Measurements from ENCODE around the gene MAEA. TPM values are rescaled to one million over a fixed set of nuclear protein-coding genes. Genes with fewer than 3 reads are reported as not detected.

Gene MAEA
- total and polyA plus RNA-seq, 8 donors, result 28.6 to 74.7 (median 32.7) TPM

- H3K4me1 ChIP-seq, result no peaks in the 10 kb centered on the region
- no peak overlapping the region for H3K4me3 ChIP-seq
- FAIRE-seq (no peak), ATAC-seq (no peak), DNase-seq (no peak)
- no peaks in the 10 kb centered on the region for H3K36me3 ChIP-seq
- no peaks in the 10 kb centered on the region for H3K9me3 ChIP-seq
- H3K27me3 ChIP-seq, result no peaks in the 10 kb centered on the region
- intact Hi-C loops (cut with DNase I), result no loop called here
- H3K27ac ChIP-seq, result no peak overlapping the region
- 97 to 98% methylated on average over 11 of the region's 11 CpGs for WGBS, 2 donors
- TF ChIP-seq CTCF (IDR thresholded peaks at IDR 0.05), result no peak
These were observed 24.3 kb upstream of the MAEA start for GRCh38 chr4:1265351-1265750.

GRCh38 chr4:1266881-1267763, 22.6 kb upstream of the MAEA start:
- no peak for TF ChIP-seq CTCF (IDR thresholded peaks at IDR 0.05)
- Histone ChIP-seq H3K27ac (no peak overlapping the region), H3K4me1 (no peaks in the 10 kb centered on the region), H3K9me3 (no peaks in the 10 kb centered on the region), H3K36me3 (no peaks in the 10 kb centered on the region), H3K27me3 (no peaks in the 10 kb centered on the region), H3K4me3 (no peak overlapping the region)
- ATAC-seq (no peak), DNase-seq (no peak), FAIRE-seq (no peak)
- WGBS, 2 donors, result 89 to 92% methylated on average over 9 of the region's 9 CpGs
- intact Hi-C loops (cut with DNase I), result no loop called here

GRCh38 chr4:1269209-1269608, 20.5 kb upstream of the MAEA start:
- DNase-seq (no peak), ATAC-seq (no peak), FAIRE-seq (no peak)
- Histone ChIP-seq H3K4me3 (no peak overlapping the region), H3K27me3 (no peaks in the 10 kb centered on the region), H3K27ac (no peak overlapping the region), H3K9me3 (no peaks in the 10 kb centered on the region), H3K4me1 (no peaks in the 10 kb centered on the region), H3K36me3 (no peaks in the 10 kb centered on the region)
- no peak for TF ChIP-seq CTCF (IDR thresholded peaks at IDR 0.05)
- intact Hi-C loops (cut with DNase I), result no loop called here

- Histone ChIP-seq H3K27me3 (no peaks in the 10 kb centered on the region), H3K4me1 (no peaks in the 10 kb centered on the region), H3K36me3 (no peaks in the 10 kb centered on the region), H3K9me3 (no peaks in the 10 kb centered on the region), H3K27ac (no peak overlapping the region), H3K4me3 (no peak overlapping the region)
- no peak for FAIRE-seq
- TF ChIP-seq CTCF (IDR thresholded peaks at IDR 0.05), result no peak
- intact Hi-C loops (cut with DNase I), result no loop called here
- WGBS, 2 donors, result 92 to 94% methylated on average over 5 of the region's 5 CpGs
- DNase-seq, result no peak
- ATAC-seq, result no peak
These were observed 18.0 kb upstream of the MAEA start for GRCh38 chr4:1271686-1272085.

- no peak for DNase-seq
- Histone ChIP-seq H3K4me3 (no peak overlapping the region), H3K27ac (no peak overlapping the region), H3K27me3 (no peaks in the 10 kb centered on the region), H3K36me3 (no peaks in the 10 kb centered on the region), H3K4me1 (no peaks in the 10 kb centered on the region), H3K9me3 (no peaks in the 10 kb centered on the region)
- intact Hi-C loops (cut with DNase I), result no loop called here
- TF ChIP-seq CTCF (IDR thresholded peaks at IDR 0.05), result no peak
- 87 to 90% methylated on average over 9 of the region's 9 CpGs for WGBS, 2 donors
- no peak for FAIRE-seq
- no peak for ATAC-seq
These were observed 14.8 kb upstream of the MAEA start for GRCh38 chr4:1274871-1275270.

Measured in pancreas (tissue), 10 donors.